A549 (cell line): ENCODE measurements around the gene TMEM44. TPM values are rescaled to one million over a fixed set of nuclear protein-coding genes. Genes with fewer than 3 reads are reported as not detected.
"Not testable (repeated sequence)": the region's sequence is repeated elsewhere in the genome, so short reads cannot be mapped to it uniquely, and the experiment has no call there.

Experiments
- ATAC-seq, 2 experiments: fragments of 200-7000 bp in 1 of 2; fragments of >200 bp in 1 of 2; cut with Nextera tagmentation in 1 of 2; cut with Tn5 transposase in 1 of 2; 3 replicates each; pipeline versions ENCODE4 v1.8.0 to v1.9.1; 2018 to 2020; ENCODE audit warnings: mild to moderate bottlenecking in 1 of 2, moderate library complexity in 1 of 2
- CTCF ChIA-PET: fragments of 300-600 bp; sonication (Branson Sonifier 250); formaldehyde crosslinking; extraction: SDS; loops from one replicate; lab custom pipeline; 2021; ENCODE audit warnings: antibody characterized with exemption, inconsistent platforms; lab: Yijun Ruan, JAX
- POLR2A ChIA-PET: fragments of 350-600 bp; formaldehyde crosslinking; extraction: SDS; loops from one replicate; lab custom pipeline; 2021; ENCODE audit warnings: antibody characterized with exemption, inconsistent platforms; lab: Yijun Ruan, JAX
- DNase-seq, 2 experiments: peaks; one replicate each; pipeline versions ENCODE4 v3.0.0 to v3.0.0-alpha.2; 2011 to 2016; ENCODE audit warnings: low read depth in 1 of 2, low spot score in 1 of 2
- FAIRE-seq: peaks from 2 replicates; lab custom pipeline; 2011; peaks lifted over from hg19 to GRCh38; lab: Jason Lieb, UNC
- H3K27ac ChIP-seq, 2 experiments: fragments of >200 bp; sonication (Bioruptor Twin); formaldehyde crosslinking; 3 replicates each; pipeline ENCODE4 v1.5.1; 2016 to 2017
- H3K4me1 ChIP-seq: fragments of >200 bp; sonication (Bioruptor Twin); formaldehyde crosslinking; 3 replicates; pipeline ENCODE4 v1.6.1; 2016
- H3K4me2 ChIP-seq: fragments of >200 bp; sonication (Bioruptor Twin); formaldehyde crosslinking; 3 replicates; pipeline ENCODE4 v1.6.1; 2016
- H3K4me3 ChIP-seq: fragments of >200 bp; sonication (Bioruptor Twin); formaldehyde crosslinking; 3 replicates; pipeline ENCODE4 v1.5.1; 2016
- H3K9me3 ChIP-seq: fragments of >200 bp; sonication (Bioruptor Twin); formaldehyde crosslinking; 3 replicates; pipeline ENCODE4 v1.6.1; 2016
- CHD4 ChIP-seq: fragments of 200-600 bp; sonication (generic); IDR thresholded peaks from 2 replicates; pipeline ENCODE4 v1.6.1; 2016; ENCODE audit warnings: antibody characterized with exemption, mild to moderate bottlenecking, borderline replicate concordance
- FOSB ChIP-seq: fragments of 250-450 bp; sonication (Bioruptor Pico); IDR thresholded peaks from 2 replicates; pipeline ENCODE4 v1.5.0; 2020; ENCODE audit warnings: mild to moderate bottlenecking, moderate library complexity
- GATA3 ChIP-seq: IDR thresholded peaks from 2 replicates; pipeline ENCODE4 v1.6.1; 2012; ENCODE audit warnings: borderline replicate concordance
- HES2 ChIP-seq: fragments of >200 bp; sonication (Bioruptor Twin); formaldehyde crosslinking; IDR thresholded peaks from 2 replicates; pipeline ENCODE4 v1.6.1; 2016
- HOXA7 ChIP-seq: fragments of 250-450 bp; sonication (Bioruptor Pico); IDR thresholded peaks from 2 replicates; pipeline ENCODE4 v1.5.0; 2020; ENCODE audit warnings: mild to moderate bottlenecking, moderate library complexity
- MAFK ChIP-seq: fragments of 450-650 bp; IDR thresholded peaks from 2 replicates; pipeline ENCODE4 v1.6.1; 2014; ENCODE audit not compliant: partially characterized antibody
- MAZ ChIP-seq: fragments of 150-350 bp; IDR thresholded peaks from 2 replicates; pipeline ENCODE4 v1.6.1; 2014; ENCODE audit warnings: antibody characterized with exemption, low read depth, low read length, borderline replicate concordance
- NFE2L2 ChIP-seq: fragments of 150-350 bp; conservative IDR thresholded peaks from 2 replicates; pipeline ENCODE4 v1.6.1; 2014; ENCODE audit warnings: low read length
- NPAS2 ChIP-seq: fragments of 250-450 bp; sonication (Bioruptor Pico); IDR thresholded peaks from 2 replicates; pipeline ENCODE4 v1.8.0; 2022; ENCODE audit warnings: mild to moderate bottlenecking, moderate library complexity, borderline replicate concordance
- NR3C1 ChIP-seq: fragments of >200 bp; sonication (Bioruptor Twin); formaldehyde crosslinking; IDR thresholded peaks from 3 replicates; pipeline ENCODE4 v1.6.1; 2017
- POLR2AphosphoS2 ChIP-seq: conservative IDR thresholded peaks from 2 replicates; pipeline ENCODE4 v1.6.1; 2012; ENCODE audit warnings: low read length, improper control_type of control experiment, inconsistent platforms
- REST ChIP-seq: fragments of 200-600 bp; sonication (generic); IDR thresholded peaks from 2 replicates; pipeline ENCODE4 v1.6.1; 2016; ENCODE audit warnings: antibody characterized with exemption, mild to moderate bottlenecking, moderate library complexity
- RFX5 ChIP-seq: fragments of 450-650 bp; IDR thresholded peaks from 2 replicates; pipeline ENCODE4 v1.7.1; 2014; ENCODE audit warnings: antibody characterized with exemption, mild to moderate bottlenecking, moderate library complexity
- SMC3 ChIP-seq: fragments of >200 bp; sonication (Bioruptor Twin); formaldehyde crosslinking; IDR thresholded peaks from 3 replicates; pipeline ENCODE4 v1.6.1; 2018; ENCODE audit warnings: inconsistent platforms
- USF2 ChIP-seq: fragments of 450-650 bp; IDR thresholded peaks from 2 replicates; pipeline ENCODE4 v1.6.1; 2014; ENCODE audit warnings: antibody characterized with exemption
- ZC3H11A ChIP-seq: fragments of 450-650 bp; IDR thresholded peaks from 2 replicates; pipeline ENCODE4 v1.6.1; 2014; ENCODE audit warnings: antibody characterized with exemption, mild to moderate bottlenecking
- ZFP36 ChIP-seq: fragments of 450-650 bp; IDR thresholded peaks from 2 replicates; pipeline ENCODE4 v1.6.1; 2014; ENCODE audit warnings: borderline replicate concordance; ENCODE audit not compliant: partially characterized antibody
- ZSCAN20 ChIP-seq: fragments of 250-450 bp; sonication (Bioruptor Pico); IDR thresholded peaks from 2 replicates; pipeline ENCODE4 v1.8.0; 2022; ENCODE audit warnings: mild to moderate bottlenecking, moderate library complexity
- WGBS: methylation state at CpG from one replicate; pipeline ENCODE4 v1.1.6; 2017; ENCODE audit errors: missing lambda C conversion rate; 5-methylcytosine and 5-hydroxymethylcytosine counted together
- polyA plus RNA-seq, 4 experiments: library from polyadenylated mRNA; depleted of rRNA in 3 of 4; stranded (reverse); fragments of >200 nt; fragmentation: RNase III in 1 of 4; extraction: RNeasy Plus Mini Kit Qiagen cat#74134 plus additional on column Dnase treatment in 1 of 4; gene quantifications; 2 replicates in 3 of 4; 3 replicates in 1 of 4; pipeline ENCODE4 v1.2.3, GENCODE V29; 2011 to 2017
- TF ChIP-seq, protein P1 (sequence below): IDR thresholded peaks from 2 replicates; pipeline ENCODE4 v1.6.1; 2012
- TF ChIP-seq, protein P2 (sequence below): fragments of >200 bp; sonication (Bioruptor Twin); formaldehyde crosslinking; IDR thresholded peaks from 3 replicates; pipeline ENCODE4 v1.5.1; 2016
- TF ChIP-seq, protein P3 (sequence below): fragments of 150-350 bp; IDR thresholded peaks from 2 replicates; pipeline ENCODE4 v1.6.1; 2014; ENCODE audit warnings: low read depth, mild to moderate bottlenecking, low read length

The TMEM44 gene
- polyA plus RNA-seq, 2 of the 4 experiments (the other 2 are of a cell fraction): 16.0 to 17.0 TPM

GRCh38 chr3:194545538-194545937 lies 87.7 kb downstream of the TMEM44 start:
- H3K27ac ChIP-seq, DNase-seq, H3K4me2 ChIP-seq, H3K4me1 ChIP-seq, H3K9me3 ChIP-seq, POLR2A ChIA-PET, FAIRE-seq, H3K4me3 ChIP-seq, ATAC-seq: not testable (repeated sequence)
- 87% methylated on average over 7 of the region's 7 CpGs for WGBS
- CTCF ChIA-PET: interaction anchor here (0.6 to 1.1 kb wide), 2 partner anchors 28 to 164 kb away, joined by 3 to 4 read pairs; no protein-coding TSS in a partner anchor

- Histone ChIP-seq H3K4me2 (no peak overlapping the region), H3K27ac (no peak overlapping the region), H3K4me1 (no peaks in the 10 kb centered on the region), H3K4me3 (no peak overlapping the region), H3K9me3 (no peaks in the 10 kb centered on the region)
- ATAC-seq (no peak), FAIRE-seq (no peak), DNase-seq (no peak)
- CTCF ChIA-PET: no interaction called here
- 71% methylated on average over 6 of the region's 8 CpGs for WGBS
- POLR2A ChIA-PET: no interaction called here
- no peak for TF ChIP-seq FOSB (CRISPR knock-in tag)
- no peak for TF ChIP-seq USF2
- TF ChIP-seq HOXA7 (CRISPR knock-in tag): no peak
- TF ChIP-seq, protein P1, sequence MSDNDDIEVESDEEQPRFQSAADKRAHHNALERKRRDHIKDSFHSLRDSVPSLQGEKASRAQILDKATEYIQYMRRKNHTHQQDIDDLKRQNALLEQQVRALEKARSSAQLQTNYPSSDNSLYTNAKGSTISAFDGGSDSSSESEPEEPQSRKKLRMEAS: no peak
Measured at GRCh38 chr3:194543550-194543949, 89.7 kb downstream of the TMEM44 start.

DNA sequence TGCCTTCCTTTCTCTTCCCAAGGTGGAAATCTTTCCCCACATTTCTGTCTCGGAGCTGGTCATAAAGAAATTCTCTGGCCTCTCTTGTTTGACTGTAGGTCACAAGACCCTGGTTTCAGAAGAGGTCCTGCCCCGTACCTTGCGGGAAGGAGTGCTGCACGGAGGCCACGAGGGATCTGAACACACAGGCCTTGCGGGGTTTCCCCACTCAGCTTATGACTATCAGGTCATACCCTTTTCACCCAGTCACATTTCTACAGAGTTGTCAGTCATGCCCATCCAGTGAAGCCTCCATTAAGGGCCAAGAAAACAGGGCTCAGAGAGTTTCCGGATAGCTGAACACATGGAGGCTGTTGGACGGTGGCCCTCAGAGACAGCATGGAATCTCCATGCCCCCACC lies 91.7 kb downstream of the TMEM44 start:
- TF ChIP-seq, protein P2, sequence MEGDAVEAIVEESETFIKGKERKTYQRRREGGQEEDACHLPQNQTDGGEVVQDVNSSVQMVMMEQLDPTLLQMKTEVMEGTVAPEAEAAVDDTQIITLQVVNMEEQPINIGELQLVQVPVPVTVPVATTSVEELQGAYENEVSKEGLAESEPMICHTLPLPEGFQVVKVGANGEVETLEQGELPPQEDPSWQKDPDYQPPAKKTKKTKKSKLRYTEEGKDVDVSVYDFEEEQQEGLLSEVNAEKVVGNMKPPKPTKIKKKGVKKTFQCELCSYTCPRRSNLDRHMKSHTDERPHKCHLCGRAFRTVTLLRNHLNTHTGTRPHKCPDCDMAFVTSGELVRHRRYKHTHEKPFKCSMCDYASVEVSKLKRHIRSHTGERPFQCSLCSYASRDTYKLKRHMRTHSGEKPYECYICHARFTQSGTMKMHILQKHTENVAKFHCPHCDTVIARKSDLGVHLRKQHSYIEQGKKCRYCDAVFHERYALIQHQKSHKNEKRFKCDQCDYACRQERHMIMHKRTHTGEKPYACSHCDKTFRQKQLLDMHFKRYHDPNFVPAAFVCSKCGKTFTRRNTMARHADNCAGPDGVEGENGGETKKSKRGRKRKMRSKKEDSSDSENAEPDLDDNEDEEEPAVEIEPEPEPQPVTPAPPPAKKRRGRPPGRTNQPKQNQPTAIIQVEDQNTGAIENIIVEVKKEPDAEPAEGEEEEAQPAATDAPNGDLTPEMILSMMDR: no peak
- TF ChIP-seq ZC3H11A (no peak), GATA3 (no peak), HES2 (no peak), FOSB (CRISPR knock-in tag) (no peak), RFX5 (no peak)
- 94% methylated on average over 8 of the region's 8 CpGs for WGBS
- no peak overlapping the region for H3K4me2 ChIP-seq
- H3K9me3 ChIP-seq: no peaks in the 10 kb centered on the region
- H3K27ac ChIP-seq: no peak overlapping the region
- ChIA-PET POLR2A (no interaction called here), CTCF (interaction anchor here (0.8 kb wide), 1 partner anchor 9 kb away, joined by 3 read pairs; no protein-coding TSS in a partner anchor)
- H3K4me1 ChIP-seq: peaks cover 16% of the 10 kb centered on the region
- FAIRE-seq: no peak
- no peak overlapping the region for H3K4me3 ChIP-seq
- no peak for ATAC-seq
- no peak for DNase-seq

DNA sequence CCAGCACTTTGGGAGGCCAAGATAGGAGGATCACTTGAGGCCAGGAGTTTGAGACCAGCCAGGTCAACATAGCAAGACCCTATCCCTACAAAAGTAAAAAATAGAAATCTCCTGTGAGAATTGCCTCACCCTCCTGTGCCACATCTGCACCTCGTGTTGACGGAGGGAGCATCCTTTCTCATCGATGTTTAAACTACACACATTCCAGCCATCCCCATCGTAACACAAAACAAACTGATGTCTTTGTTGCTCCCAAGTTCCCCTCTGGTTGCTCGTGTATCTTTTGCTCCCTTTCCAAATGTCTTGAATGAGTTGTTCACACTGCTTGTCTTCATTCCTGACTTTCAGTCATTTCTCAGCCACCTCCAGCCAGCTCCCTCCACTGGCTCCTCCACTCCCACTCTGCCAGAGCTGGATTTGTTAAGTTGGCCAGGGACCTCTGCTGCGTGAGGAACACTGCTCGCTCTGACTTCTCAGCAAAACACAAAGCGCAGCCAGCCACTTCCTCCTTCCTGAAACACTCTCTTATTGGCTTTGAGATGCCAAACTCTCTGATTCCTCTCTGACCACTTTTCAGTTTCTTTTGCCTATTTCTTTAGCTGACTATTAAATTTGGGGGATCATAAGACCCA lies 92.8 kb downstream of the TMEM44 start:
- Histone ChIP-seq H3K4me3 (no peak overlapping the region), H3K9me3 (peaks cover 3% of the 10 kb centered on the region; the same call in 1 of the 3 replicates), H3K4me2 (no peak overlapping the region), H3K4me1 (peaks cover 22% of the 10 kb centered on the region), H3K27ac (peak overlapping the region in 1 of 2 experiments; percentile 35; a peak in 3 of 6 replicates)
- DNase-seq: no peak
- ChIA-PET POLR2A (no interaction called here), CTCF (interaction anchor here (0.7 kb wide), 1 partner anchor 51 kb away, joined by 3 read pairs; no protein-coding TSS in a partner anchor)
- 77% methylated on average over 8 of the region's 8 CpGs for WGBS
- no peak for ATAC-seq
- no peak for FAIRE-seq
- no peak for TF ChIP-seq REST
- TF ChIP-seq POLR2AphosphoS2: no peak
- TF ChIP-seq MAZ: no peak
- TF ChIP-seq NR3C1: no peak
- TF ChIP-seq ZSCAN20: no peak
- TF ChIP-seq, protein P3, sequence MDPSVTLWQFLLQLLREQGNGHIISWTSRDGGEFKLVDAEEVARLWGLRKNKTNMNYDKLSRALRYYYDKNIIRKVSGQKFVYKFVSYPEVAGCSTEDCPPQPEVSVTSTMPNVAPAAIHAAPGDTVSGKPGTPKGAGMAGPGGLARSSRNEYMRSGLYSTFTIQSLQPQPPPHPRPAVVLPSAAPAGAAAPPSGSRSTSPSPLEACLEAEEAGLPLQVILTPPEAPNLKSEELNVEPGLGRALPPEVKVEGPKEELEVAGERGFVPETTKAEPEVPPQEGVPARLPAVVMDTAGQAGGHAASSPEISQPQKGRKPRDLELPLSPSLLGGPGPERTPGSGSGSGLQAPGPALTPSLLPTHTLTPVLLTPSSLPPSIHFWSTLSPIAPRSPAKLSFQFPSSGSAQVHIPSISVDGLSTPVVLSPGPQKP: no peak
- TF ChIP-seq CHD4: no peak
- TF ChIP-seq GATA3: no peak
- TF ChIP-seq NPAS2 (CRISPR knock-in tag): no peak
- no peak for TF ChIP-seq HOXA7 (CRISPR knock-in tag)
- no peak for TF ChIP-seq ZFP36
- no peak for TF ChIP-seq RFX5
- no peak for TF ChIP-seq MAFK
- no peak for TF ChIP-seq SMC3
- no peak for TF ChIP-seq NFE2L2
